GM12892 (cell line): ENCODE measurements around the gene TXNDC17.

ENCODE experiments used
- POLR2A ChIP-seq: IDR thresholded peaks from 2 replicates; pipeline ENCODE4 v1.6.1; 2011; ENCODE audit warnings: low read depth, low read length, control low read depth
- POLR2AphosphoS5 ChIP-seq: IDR thresholded peaks from 2 replicates; pipeline ENCODE4 v1.6.1; 2011; ENCODE audit warnings: low read depth, low read length, control low read depth
- TAF1 ChIP-seq: IDR thresholded peaks from 2 replicates; pipeline ENCODE4 v1.6.1; 2011; ENCODE audit warnings: low read depth, mild to moderate bottlenecking, control low read depth, low read length, borderline replicate concordance

DNA sequence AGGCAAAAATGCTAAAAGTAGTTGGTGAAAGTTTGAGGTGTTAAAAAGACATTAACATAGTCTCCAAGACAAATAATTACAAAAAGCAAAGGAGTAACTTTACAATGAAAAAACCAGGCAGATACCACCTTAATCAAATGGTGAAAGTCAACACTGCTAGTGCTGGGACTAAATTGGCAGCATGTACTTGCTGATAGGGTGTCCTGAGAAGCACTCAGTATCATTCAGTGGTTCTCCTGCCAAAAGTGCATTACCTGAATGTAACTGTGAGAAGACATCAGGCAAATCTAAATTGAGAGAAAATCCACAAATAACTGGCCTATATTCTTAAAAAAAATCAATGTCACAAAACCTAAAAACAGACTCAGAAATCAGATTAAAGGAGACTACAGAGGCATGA lies 8.3 kb upstream of the TXNDC17 start:
- TF ChIP-seq POLR2A: no peak
- no peak for TF ChIP-seq POLR2AphosphoS5
- TF ChIP-seq TAF1: no peak
